ENCODE measurements around the gene FOXA2.

- TF ChIP-seq CTCF (IDR thresholded peaks at IDR 0.05; ENCODE audit: poor library complexity, severe bottlenecking) (no peak), REST (IDR thresholded peaks at IDR 0.05; ENCODE audit: borderline replicate concordance) (no peak), POLR2AphosphoS5 (IDR thresholded peaks at IDR 0.05) (no peak)
Observed at GRCh38 chr20:22567944-22568871, 16.2 kb downstream of the FOXA2 start.
